Stomach smooth muscle (tissue), 2 donors: ENCODE results near the gene MYOC.
"Not testable (repeated sequence)": the region's sequence is repeated elsewhere in the genome, so short reads cannot be mapped to it uniquely, and the experiment has no call there.

ENCODE experiments used
- H3K27ac ChIP-seq: one replicate; pipeline ENCODE4 v1.7.0; 2013; ENCODE audit warnings: mild to moderate bottlenecking, low read length, inconsistent platforms
- H3K27me3 ChIP-seq, 2 donors: one replicate each; pipeline ENCODE4 v1.7.0; 2013; ENCODE audit warnings: low read length in 2 of 2; ENCODE audit not compliant: insufficient read depth in 2 of 2, control insufficient read depth in 1 of 2
- H3K36me3 ChIP-seq, 2 donors: one replicate each; pipeline ENCODE4 v1.7.0; 2013; ENCODE audit warnings: low read length in 2 of 2; ENCODE audit not compliant: control insufficient read depth in 2 of 2, insufficient read depth in 2 of 2
- H3K4me1 ChIP-seq: one replicate; pipeline ENCODE4 v1.7.0; 2013; ENCODE audit warnings: low read length; ENCODE audit not compliant: control insufficient read depth, insufficient read depth
- H3K4me3 ChIP-seq, 2 donors: one replicate each; pipeline ENCODE4 v1.7.0; 2013; ENCODE audit warnings: low read length in 2 of 2
- H3K9ac ChIP-seq, 2 donors: one replicate each; pipeline ENCODE4 v1.7.0; 2013; ENCODE audit warnings: low read length in 2 of 2, mild to moderate bottlenecking in 1 of 2
- H3K9me3 ChIP-seq, 2 donors: one replicate each; pipeline ENCODE4 v1.7.0; 2013; ENCODE audit warnings: low read length in 2 of 2; ENCODE audit not compliant: control insufficient read depth in 2 of 2
- donor health status: healthy.
- donor health status: Pancreatic carcinoma.

MYOC gene

GRCh38 chr1:171635661-171636060 is 16.8 kb downstream of the MYOC start:
- Histone ChIP-seq H3K27ac (no peak overlapping the region), H3K4me1 (no peaks in the 10 kb centered on the region), H3K9me3 (peaks cover 0 to 2% of the 10 kb centered on the region in 2 donors), H3K4me3 (no peak overlapping the region), H3K27me3 (no peaks in the 10 kb centered on the region), H3K36me3 (peaks cover 0 to 7% of the 10 kb centered on the region in 2 donors), H3K9ac (no peak overlapping the region)

GRCh38 chr1:171628225-171628624 is 24.3 kb downstream of the MYOC start:
- Histone ChIP-seq H3K4me1 (no peaks in the 10 kb centered on the region), H3K27ac (no peak overlapping the region), H3K36me3 (no peaks in the 10 kb centered on the region), H3K9me3 (peaks cover 0 to 2% of the 10 kb centered on the region in 2 donors), H3K27me3 (no peaks in the 10 kb centered on the region), H3K4me3 (no peak overlapping the region), H3K9ac (no peak overlapping the region)

DNA sequence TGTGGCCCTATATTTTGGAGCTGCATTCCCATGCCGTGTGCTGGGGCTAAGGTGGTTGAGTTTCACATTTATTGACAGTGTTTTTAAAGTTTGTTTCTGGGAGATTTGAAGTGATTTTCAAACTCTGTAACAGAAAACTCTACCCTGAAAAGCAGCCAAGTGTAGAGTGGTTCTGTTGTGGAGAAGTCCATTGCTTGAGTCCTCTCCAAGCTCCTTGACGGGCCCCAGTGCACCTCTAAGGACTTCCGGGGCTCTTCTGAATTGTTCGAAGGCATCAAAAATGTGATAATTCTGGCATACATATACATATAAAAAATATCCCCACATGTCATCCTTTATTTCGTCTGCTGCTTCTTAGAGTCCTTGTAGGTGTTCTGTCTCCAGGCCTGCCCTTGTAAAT is 25.5 kb downstream of the MYOC start:
- Histone ChIP-seq H3K27ac (no peak overlapping the region), H3K27me3 (no peaks in the 10 kb centered on the region), H3K36me3 (no peaks in the 10 kb centered on the region), H3K9me3 (peaks cover 0 to 2% of the 10 kb centered on the region in 2 donors), H3K9ac (no peak overlapping the region), H3K4me3 (no peak overlapping the region), H3K4me1 (no peaks in the 10 kb centered on the region)

GRCh38 chr1:171625225-171625624 is 27.3 kb downstream of the MYOC start:
- no peaks in the 10 kb centered on the region for H3K27me3 ChIP-seq
- no peaks in the 10 kb centered on the region for H3K36me3 ChIP-seq
- no peak overlapping the region for H3K4me3 ChIP-seq
- no peaks in the 10 kb centered on the region for H3K9me3 ChIP-seq
- H3K4me1 ChIP-seq: no peaks in the 10 kb centered on the region
- H3K27ac ChIP-seq: no peak overlapping the region
- no peak overlapping the region for H3K9ac ChIP-seq

GRCh38 chr1:171623651-171624331 is 28.7 kb downstream of the MYOC start:
- H3K4me3 ChIP-seq: no peak overlapping the region
- no peaks in the 10 kb centered on the region for H3K9me3 ChIP-seq
- no peak overlapping the region for H3K27ac ChIP-seq
- no peak overlapping the region for H3K9ac ChIP-seq
- H3K4me1 ChIP-seq: no peaks in the 10 kb centered on the region
- H3K36me3 ChIP-seq: no peaks in the 10 kb centered on the region
- no peaks in the 10 kb centered on the region for H3K27me3 ChIP-seq

GRCh38 chr1:171622152-171622462 is 30.4 kb downstream of the MYOC start, which contains the start of gene MYOCOS:
Gene MYOCOS (plus strand): TSS chr1:171622243. CDS start chr1:171623884, 1,641 bp downstream.
- no peaks in the 10 kb centered on the region for H3K27me3 ChIP-seq
- no peak within 1 kb of the TSS for H3K4me3 ChIP-seq

DNA sequence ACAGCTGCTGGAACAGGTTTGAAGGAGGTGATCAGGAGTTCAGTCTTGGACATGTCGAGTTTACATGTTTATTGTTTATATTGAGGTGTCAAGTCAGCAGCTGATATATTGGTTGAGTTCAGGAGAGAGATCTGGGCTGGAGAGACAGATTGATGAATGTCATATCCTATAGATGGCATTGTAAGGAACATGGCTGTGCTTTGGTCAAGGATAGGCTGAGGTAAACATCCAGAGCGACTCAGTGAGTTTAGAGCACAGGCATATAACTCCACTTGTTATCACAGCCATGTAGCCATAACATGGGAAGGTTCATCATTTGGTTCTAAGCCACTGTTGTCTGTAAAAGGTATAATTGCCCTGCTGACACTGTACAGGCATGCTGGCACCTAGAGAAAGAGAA is 35.9 kb downstream of the MYOC start:
- no peak overlapping the region for H3K9ac ChIP-seq
- no peak overlapping the region for H3K4me3 ChIP-seq
- H3K36me3 ChIP-seq: no peaks in the 10 kb centered on the region
- no peak overlapping the region for H3K27ac ChIP-seq
- no peaks in the 10 kb centered on the region for H3K4me1 ChIP-seq
- H3K9me3 ChIP-seq: no peaks in the 10 kb centered on the region
- no peaks in the 10 kb centered on the region for H3K27me3 ChIP-seq

More at GRCh38 chr1:171622152-171622462, 30.4 kb downstream of the MYOC start, which contains the start of gene MYOCOS:
- no peak within 1 kb of the TSS for H3K9ac ChIP-seq
- H3K36me3 ChIP-seq: no peaks in the 10 kb centered on the region
- H3K9me3 ChIP-seq: no peaks in the 10 kb centered on the region
- H3K4me1 ChIP-seq: no peaks in the 10 kb centered on the region
- H3K27ac ChIP-seq: no peak within 1 kb of the TSS

GRCh38 chr1:171615122-171615906 is 37.2 kb downstream of the MYOC start:
- H3K27me3 ChIP-seq, H3K4me3 ChIP-seq, H3K27ac ChIP-seq, H3K4me1 ChIP-seq, H3K9ac ChIP-seq, H3K36me3 ChIP-seq, H3K9me3 ChIP-seq: not testable (repeated sequence)

DNA sequence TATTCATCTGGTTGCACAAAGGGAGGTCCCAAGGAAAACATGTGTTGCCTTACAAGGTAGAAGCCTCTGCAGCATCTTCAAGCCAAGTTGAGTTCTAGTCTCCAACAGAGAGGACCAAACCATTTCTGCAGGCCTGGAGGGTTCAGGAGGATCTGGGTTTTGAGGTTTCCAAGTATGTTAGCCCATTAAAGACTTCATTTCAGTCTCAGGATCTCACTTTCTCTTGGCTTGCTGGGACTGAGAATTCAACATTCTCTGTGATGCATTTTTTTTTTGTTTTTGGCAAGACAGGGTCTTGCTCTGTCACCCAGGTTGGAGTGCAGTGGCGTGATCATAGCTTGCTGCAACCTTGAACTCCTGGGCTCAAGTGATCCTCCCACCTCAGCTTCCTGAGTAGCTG is 39.2 kb downstream of the MYOC start:
- H3K27me3 ChIP-seq: no peaks in the 10 kb centered on the region
- H3K9ac ChIP-seq: no peak overlapping the region
- no peaks in the 10 kb centered on the region for H3K4me1 ChIP-seq
- no peak overlapping the region for H3K4me3 ChIP-seq
- no peaks in the 10 kb centered on the region for H3K36me3 ChIP-seq
- H3K9me3 ChIP-seq: no peaks in the 10 kb centered on the region
- H3K27ac ChIP-seq: no peak overlapping the region

DNA sequence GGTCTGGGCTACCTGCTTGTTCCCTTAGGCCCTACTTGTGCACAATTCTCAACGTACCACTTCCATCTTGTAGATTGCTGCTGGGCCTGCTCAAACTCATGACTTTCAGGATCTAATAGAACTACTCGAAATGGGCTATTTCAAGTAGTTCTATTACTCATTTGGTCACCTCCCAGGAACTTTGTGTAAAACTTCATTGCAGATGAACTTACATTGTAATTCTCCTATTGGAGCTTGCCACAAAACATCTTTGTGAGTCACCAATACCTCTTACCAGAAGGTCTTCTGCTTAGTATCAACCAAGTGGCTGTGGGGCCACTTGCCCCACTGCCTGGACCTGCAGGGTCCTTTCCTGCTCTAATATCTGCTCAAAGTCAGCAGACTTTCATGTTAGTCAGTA is 41.2 kb downstream of the MYOC start:
- Histone ChIP-seq H3K27me3 (no peaks in the 10 kb centered on the region), H3K36me3 (no peaks in the 10 kb centered on the region), H3K9me3 (no peaks in the 10 kb centered on the region), H3K9ac (no peak overlapping the region), H3K27ac (no peak overlapping the region), H3K4me1 (no peaks in the 10 kb centered on the region), H3K4me3 (no peak overlapping the region)

GRCh38 chr1:171610385-171610784 is 42.1 kb downstream of the MYOC start:
- H3K4me3 ChIP-seq: no peak overlapping the region
- H3K36me3 ChIP-seq: no peaks in the 10 kb centered on the region
- no peaks in the 10 kb centered on the region for H3K9me3 ChIP-seq
- H3K4me1 ChIP-seq: no peaks in the 10 kb centered on the region
- no peak overlapping the region for H3K27ac ChIP-seq
- no peak overlapping the region for H3K9ac ChIP-seq
- H3K27me3 ChIP-seq: no peaks in the 10 kb centered on the region
